ENCODE data around the gene SLC6A14.

SLC6A14 gene

DNA sequence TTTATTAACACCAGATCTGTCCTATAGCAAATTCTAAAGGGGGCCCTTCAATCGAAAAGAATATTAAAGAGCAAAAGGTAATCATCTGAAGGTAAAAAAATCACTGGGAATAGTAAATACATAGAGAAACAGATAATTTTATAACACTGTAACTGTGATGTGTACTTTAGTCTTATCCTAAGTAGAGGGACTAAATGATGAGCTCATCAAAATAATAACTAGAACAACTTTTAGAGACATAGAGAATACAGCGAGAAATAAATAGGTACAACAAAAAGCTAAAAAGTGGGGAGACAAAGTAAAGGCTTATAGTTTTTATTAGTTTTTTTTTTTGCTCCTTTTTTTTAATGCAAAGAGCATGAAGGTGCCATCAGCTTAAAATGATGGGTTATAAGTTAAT is 43.7 kb downstream of the SLC6A14 start:
- no peak overlapping the region for H3K27ac ChIP-seq
- TF ChIP-seq, protein P1, sequence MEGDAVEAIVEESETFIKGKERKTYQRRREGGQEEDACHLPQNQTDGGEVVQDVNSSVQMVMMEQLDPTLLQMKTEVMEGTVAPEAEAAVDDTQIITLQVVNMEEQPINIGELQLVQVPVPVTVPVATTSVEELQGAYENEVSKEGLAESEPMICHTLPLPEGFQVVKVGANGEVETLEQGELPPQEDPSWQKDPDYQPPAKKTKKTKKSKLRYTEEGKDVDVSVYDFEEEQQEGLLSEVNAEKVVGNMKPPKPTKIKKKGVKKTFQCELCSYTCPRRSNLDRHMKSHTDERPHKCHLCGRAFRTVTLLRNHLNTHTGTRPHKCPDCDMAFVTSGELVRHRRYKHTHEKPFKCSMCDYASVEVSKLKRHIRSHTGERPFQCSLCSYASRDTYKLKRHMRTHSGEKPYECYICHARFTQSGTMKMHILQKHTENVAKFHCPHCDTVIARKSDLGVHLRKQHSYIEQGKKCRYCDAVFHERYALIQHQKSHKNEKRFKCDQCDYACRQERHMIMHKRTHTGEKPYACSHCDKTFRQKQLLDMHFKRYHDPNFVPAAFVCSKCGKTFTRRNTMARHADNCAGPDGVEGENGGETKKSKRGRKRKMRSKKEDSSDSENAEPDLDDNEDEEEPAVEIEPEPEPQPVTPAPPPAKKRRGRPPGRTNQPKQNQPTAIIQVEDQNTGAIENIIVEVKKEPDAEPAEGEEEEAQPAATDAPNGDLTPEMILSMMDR (IDR thresholded peaks at IDR 0.05; ENCODE audit: low read depth, low read length) = no peak
- H3K36me3 ChIP-seq = no peaks in the 10 kb centered on the region
- peaks cover 18% of the 10 kb centered on the region for H3K27me3 ChIP-seq (ENCODE audit: insufficient read depth, low read depth, severe bottlenecking)
- H3K9me3 ChIP-seq (ENCODE audit: severe bottlenecking) = no peaks in the 10 kb centered on the region
- H3K4me3 ChIP-seq (ENCODE audit: low read depth, low read length) = no peak overlapping the region
- DNase-seq = no peak

DNA sequence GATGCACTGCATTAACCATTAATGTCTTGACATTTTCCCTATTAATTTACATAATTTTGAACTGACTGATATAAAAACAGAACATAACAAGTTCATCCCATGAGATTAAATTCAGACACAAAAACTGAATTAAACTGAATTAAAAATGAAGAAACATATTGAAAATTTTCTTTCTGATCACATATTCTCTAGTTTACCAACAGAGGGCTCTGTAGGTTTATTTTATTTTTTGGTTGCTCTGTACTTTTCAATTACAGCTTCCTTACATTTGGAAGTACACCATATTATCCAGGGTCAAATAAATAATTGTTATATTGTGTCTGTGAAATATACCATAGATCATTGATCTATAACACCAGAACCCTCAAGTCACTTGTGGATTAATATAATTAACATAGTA is 53.7 kb downstream of the SLC6A14 start:
- Histone ChIP-seq H3K36me3 (no peaks in the 10 kb centered on the region), H3K27ac (no peak overlapping the region), H3K4me3 (ENCODE audit: low read depth, low read length) (no peak overlapping the region), H3K27me3 (ENCODE audit: insufficient read depth, low read depth, severe bottlenecking) (peaks cover 22% of the 10 kb centered on the region), H3K9me3 (ENCODE audit: severe bottlenecking) (no peaks in the 10 kb centered on the region)
- DNase-seq = no peak
- TF ChIP-seq, protein P1 (IDR thresholded peaks at IDR 0.05; ENCODE audit: low read depth, low read length) = no peak

DNA sequence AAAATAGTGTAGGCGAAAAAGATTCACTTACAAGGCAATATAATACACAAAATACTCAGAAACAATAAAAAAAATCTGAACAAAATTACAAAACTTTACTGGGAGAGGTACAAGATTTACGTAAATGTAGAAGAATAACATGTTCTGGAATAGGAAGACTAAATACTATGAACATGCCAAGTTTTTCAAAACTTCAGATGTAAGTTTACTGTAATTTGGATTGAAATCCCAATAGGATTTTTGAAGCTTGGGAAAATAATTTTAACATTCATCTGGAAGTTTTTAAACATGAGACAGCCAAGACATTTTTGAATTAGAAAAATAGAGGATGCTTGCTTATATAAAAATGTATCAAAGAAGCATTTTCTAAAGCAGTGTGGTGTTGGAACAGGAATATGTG is 56.9 kb downstream of the SLC6A14 start:
- DNase-seq = no peak
- TF ChIP-seq, protein P1 (IDR thresholded peaks at IDR 0.05; ENCODE audit: low read depth, low read length) = no peak
- Histone ChIP-seq H3K4me3 (ENCODE audit: low read depth, low read length) (no peak overlapping the region), H3K27me3 (ENCODE audit: insufficient read depth, low read depth, severe bottlenecking) (peaks cover 7% of the 10 kb centered on the region), H3K9me3 (ENCODE audit: severe bottlenecking) (no peaks in the 10 kb centered on the region), H3K27ac (no peak overlapping the region), H3K36me3 (no peaks in the 10 kb centered on the region)

DNA sequence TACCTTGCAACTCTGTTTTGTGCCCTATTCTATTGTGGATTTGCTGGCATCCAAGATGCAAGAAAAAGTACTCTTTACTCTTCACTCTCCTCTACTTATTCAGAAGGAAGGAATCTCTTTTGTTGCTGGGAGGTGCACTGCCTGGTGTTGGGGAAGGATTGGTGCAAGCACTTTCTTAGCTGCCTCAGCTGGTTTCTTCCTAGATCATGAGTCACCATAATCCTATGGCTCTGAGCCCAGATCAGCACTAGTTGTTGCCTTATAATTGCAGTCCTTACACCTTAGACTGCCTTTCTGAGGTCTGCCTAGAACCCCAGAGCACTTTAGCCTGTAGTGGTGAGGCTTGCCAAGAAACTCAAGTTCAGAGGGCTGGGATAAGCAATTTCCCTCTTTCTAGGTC is 63.4 kb downstream of the SLC6A14 start:
- peaks cover 3% of the 10 kb centered on the region for H3K27me3 ChIP-seq (ENCODE audit: insufficient read depth, low read depth, severe bottlenecking)
- TF ChIP-seq, protein P1 (IDR thresholded peaks at IDR 0.05; ENCODE audit: low read depth, low read length) = no peak
- H3K4me3 ChIP-seq (ENCODE audit: low read depth, low read length) = no peak overlapping the region
- H3K27ac ChIP-seq = no peak overlapping the region
- no peak for DNase-seq
- no peaks in the 10 kb centered on the region for H3K36me3 ChIP-seq
- H3K9me3 ChIP-seq (ENCODE audit: severe bottlenecking) = no peaks in the 10 kb centered on the region

All from WERI-Rb-1 (cell line).